ENCODE data around the gene CRYGD.

- TF ChIP-seq YY1 (IDR thresholded peaks at IDR 0.05; ENCODE audit: insufficient read depth, insufficient read length) (no peak), SUZ12 (IDR thresholded peaks at IDR 0.05; ENCODE audit: extremely low read depth, insufficient read depth, insufficient read length) (no peak)
Measured at GRCh38 chr2:208090420-208090819, 33.9 kb downstream of the CRYGD start.
